DMS53 treated with DMSO at 0.1 percent for 48 hours (cell line): Measurements from ENCODE around the gene NR1I2.

ENCODE experiments used
- DNase-seq: peaks from one replicate; lab custom pipeline; 2025; ENCODE audit not compliant: unreplicated experiment; lab: John Stamatoyannopoulos, UW

The NR1I2 gene

GRCh38 chr3:119817583-119818363, 35.9 kb downstream of the NR1I2 start:
- DNase-seq: no peak

- DNase-seq: no peak
Observed at GRCh38 chr3:119818937-119819336, 37.0 kb downstream of the NR1I2 start.

- no peak for DNase-seq
Observed at GRCh38 chr3:119819806-119820205, 37.9 kb downstream of the NR1I2 start.

DNA sequence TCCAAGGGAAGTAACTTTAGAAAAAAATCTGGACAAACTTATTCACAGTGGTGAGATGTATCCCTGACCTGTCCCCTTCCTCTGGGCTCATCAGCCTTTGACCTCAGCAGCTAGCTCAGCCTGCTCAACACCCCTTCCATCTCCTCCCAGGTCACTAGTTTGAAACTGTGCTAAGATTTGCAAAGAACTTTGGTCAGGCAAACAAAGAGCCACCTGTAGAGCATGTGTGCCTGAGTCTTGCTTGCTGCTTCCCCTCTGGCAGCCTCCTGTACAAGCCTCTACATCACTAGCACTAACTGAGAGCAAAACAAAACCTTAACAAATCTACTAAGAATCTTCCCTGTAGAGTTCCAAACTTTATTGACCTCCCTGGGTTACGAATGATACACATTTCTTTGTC, 43.9 kb downstream of the NR1I2 start:
- DNase-seq: no peak

GRCh38 chr3:119826711-119827608, 45.1 kb downstream of the NR1I2 start:
- DNase-seq: no peak

GRCh38 chr3:119829420-119829819, 47.5 kb downstream of the NR1I2 start:
- no peak for DNase-seq

GRCh38 chr3:119831022-119831421, 49.1 kb downstream of the NR1I2 start:
- no peak for DNase-seq

DNA sequence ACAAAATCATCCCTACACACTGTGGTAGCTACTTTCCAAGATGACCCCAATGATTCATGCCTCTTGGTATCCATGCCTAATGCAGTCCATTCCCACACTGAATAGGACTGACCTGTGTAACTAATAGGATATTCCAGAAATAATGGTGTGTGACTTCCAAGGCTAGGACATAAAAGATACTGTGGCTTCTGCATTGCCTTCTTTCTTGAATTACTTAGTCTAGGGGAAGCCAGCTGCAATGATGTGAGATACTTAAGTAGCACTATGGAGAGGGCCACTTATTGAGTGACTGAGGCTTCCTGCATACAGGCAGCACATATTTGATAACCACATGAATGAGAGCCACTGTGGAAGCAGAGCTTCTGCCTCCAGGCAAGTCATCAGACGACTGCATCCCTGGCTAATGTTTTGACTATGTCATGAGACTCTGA, 50.1 kb downstream of the NR1I2 start:
- no peak for DNase-seq

DNA sequence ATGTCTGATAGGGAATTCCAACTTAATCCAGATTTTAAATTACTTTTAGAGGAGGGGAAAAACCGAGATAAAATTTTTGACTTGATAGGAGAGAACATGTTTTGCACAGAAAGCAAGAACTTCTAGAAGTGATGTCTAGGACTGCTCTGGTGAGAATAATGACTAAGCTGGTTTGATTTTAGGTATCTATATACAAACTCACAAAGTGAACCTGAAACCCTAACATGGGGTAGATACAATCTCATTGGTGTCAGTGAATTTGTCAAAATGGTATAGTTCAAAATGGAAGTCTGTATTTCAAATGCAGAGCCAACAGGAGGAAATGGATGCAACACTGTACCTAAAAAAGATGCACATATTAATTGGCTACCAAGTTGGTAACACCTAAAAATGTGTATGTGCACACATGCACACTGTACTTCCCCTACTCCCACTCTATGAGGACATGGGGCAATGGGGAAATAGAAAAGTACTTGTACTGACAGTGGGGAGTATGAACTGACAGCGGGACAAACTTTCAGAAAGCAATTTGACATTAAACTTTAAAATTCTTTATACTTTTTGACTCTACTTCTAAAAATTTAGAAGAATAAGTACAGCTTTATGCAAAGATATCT, 53.0 kb downstream of the NR1I2 start:
- no peak for DNase-seq

GRCh38 chr3:119835556-119835955, 53.7 kb downstream of the NR1I2 start:
- no peak for DNase-seq

GRCh38 chr3:119841808-119842471, 60.0 kb downstream of the NR1I2 start:
- DNase-seq: no peak

GRCh38 chr3:119849126-119849525, 67.2 kb downstream of the NR1I2 start:
- no peak for DNase-seq

GRCh38 chr3:119856695-119857094, 74.8 kb downstream of the NR1I2 start:
- no peak for DNase-seq

DNA sequence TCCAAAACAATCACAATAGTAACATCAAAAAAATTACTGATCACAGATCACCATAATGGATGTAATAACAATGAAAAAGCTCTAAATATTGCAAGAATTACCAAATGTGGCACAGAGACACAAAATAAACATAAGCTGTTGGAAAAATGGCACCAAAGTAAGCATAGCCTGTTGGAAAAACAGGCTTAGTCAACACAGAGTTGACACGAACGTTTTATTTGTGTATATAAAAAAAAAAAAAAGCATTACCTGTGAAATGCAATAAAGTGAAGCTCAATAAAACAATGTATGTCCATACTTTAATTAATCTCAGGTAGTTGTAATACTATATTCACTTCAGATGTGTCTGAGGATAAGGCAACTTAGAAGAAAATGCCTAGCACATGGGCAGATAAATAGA, 77.1 kb downstream of the NR1I2 start:
- DNase-seq: no peak

DNA sequence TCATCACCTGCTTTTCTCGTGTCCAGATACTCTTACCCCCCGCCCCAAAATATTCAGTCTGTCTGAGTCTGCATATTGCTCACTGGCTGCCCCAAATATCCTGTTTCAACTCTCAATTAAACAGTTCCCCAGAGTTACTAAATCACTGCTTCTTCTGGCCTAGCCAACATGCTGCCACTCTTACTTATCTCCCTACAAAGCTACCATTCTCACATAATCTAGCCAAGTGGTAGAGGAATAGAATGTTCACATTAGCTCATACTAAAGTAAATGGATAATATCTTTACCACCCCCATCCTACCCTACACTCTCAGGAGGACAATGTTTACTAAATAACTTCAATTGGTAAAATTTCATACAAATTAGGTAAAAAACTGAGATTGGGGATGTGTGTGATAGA, 77.8 kb downstream of the NR1I2 start:
- DNase-seq: no peak

DNA sequence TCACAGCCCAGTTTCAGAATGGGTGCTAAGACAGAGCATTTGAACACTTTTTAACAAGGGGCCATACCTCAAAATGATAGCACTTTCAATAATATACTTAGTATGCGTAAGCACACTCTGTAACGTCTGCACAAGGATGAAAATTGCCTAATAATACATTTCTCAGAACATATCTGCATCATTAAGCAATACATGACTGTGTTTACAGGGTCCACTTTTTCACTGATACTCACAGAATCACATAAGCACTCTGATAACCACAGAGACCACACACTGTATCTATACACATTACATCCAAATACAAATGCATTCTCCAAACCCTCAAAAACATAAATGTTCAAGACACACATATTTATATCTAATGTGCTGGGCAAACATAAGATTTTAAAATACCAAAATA, 79.8 kb downstream of the NR1I2 start:
- DNase-seq: no peak

GRCh38 chr3:119862616-119863015, 80.7 kb downstream of the NR1I2 start:
- no peak for DNase-seq

DNA sequence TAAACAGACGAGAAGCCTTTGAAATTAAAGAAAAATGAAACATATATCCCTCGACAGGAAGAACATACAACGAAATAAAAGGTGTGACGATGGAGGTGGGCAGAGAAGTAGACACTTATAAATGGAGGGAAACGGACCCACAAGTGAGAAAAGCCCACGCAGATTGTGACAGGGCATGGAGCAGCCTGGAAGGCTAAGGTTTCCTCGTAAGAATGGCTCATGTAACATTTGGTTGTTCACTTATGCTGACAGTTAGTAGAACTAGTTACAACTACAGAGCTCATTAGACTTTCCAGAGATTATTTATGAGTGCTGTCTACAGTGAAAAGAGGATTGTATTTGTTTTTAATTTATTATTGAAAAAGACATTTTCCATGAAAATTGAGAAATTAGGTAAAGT, 82.6 kb downstream of the NR1I2 start:
- DNase-seq: no peak
